HepG2 (cell line): Measurements from ENCODE around the gene TBCE. TPM values are rescaled to one million over a fixed set of nuclear protein-coding genes. Genes with fewer than 3 reads are reported as not detected.

Experiments
- CCDC6 ChIP-seq: sonication (generic); formaldehyde crosslinking; IDR thresholded peaks from 2 replicates; pipeline ENCODE4 v1.8.1; 2022; ENCODE audit warnings: mild to moderate bottlenecking, missing genetic modification reagents, moderate library complexity
- CENPT ChIP-seq: sonication (generic); formaldehyde crosslinking; IDR thresholded peaks from 2 replicates; pipeline ENCODE4 v1.8.0; 2022; ENCODE audit warnings: low read depth, mild to moderate bottlenecking, moderate library complexity, missing genetic modification reagents
- DR1 ChIP-seq: sonication (generic); formaldehyde crosslinking; IDR thresholded peaks from 2 replicates; pipeline ENCODE4 v1.8.0; 2021; ENCODE audit warnings: mild to moderate bottlenecking, missing genetic modification reagents, inconsistent platforms
- FOXJ3 ChIP-seq: sonication (generic); formaldehyde crosslinking; IDR thresholded peaks from 2 replicates; pipeline ENCODE4 v1.4.0; 2020; ENCODE audit warnings: missing genetic modification reagents, mild to moderate bottlenecking, borderline replicate concordance
- HDAC1 ChIP-seq: sonication (generic); formaldehyde crosslinking; IDR thresholded peaks from 2 replicates; pipeline ENCODE4 v1.5.1; 2020; ENCODE audit warnings: mild to moderate bottlenecking, missing genetic modification reagents
- MYC ChIP-seq: sonication (generic); formaldehyde crosslinking; IDR thresholded peaks from 2 replicates; pipeline ENCODE4 v1.9.0; 2021; ENCODE audit warnings: missing genetic modification reagents, borderline replicate concordance
- NR2F6 ChIP-seq, 2 experiments: IDR thresholded peaks; 2 replicates each; pipeline ENCODE4 v1.6.1; 2016; ENCODE audit warnings: antibody characterized with exemption in 1 of 2, mild to moderate bottlenecking in 1 of 2
- PBX2 ChIP-seq: IDR thresholded peaks from 2 replicates; pipeline ENCODE4 v1.6.1; 2016; ENCODE audit warnings: control low read depth
- PCBP2 ChIP-seq: fragments of 200-400 bp; formaldehyde crosslinking; optimal IDR thresholded peaks from 2 replicates; pipeline ENCODE3; 2018; ENCODE audit warnings: low read length, low read depth; ENCODE audit not compliant: poor library complexity, severe bottlenecking
- POLR2AphosphoS5 ChIP-seq: IDR thresholded peaks from 2 replicates; pipeline ENCODE4 v1.6.1; 2012; ENCODE audit warnings: low read depth, low read length
- SIN3A ChIP-seq: IDR thresholded peaks from 2 replicates; pipeline ENCODE4 v1.6.1; 2011; ENCODE audit warnings: low read depth, mild to moderate bottlenecking, control low read depth, low read length, borderline replicate concordance
- SSRP1 ChIP-seq: IDR thresholded peaks from 2 replicates; pipeline ENCODE4 v1.6.1; 2016; ENCODE audit warnings: control low read depth
- TOPORS ChIP-seq: sonication (generic); formaldehyde crosslinking; IDR thresholded peaks from 2 replicates; pipeline ENCODE4 v1.8.0; 2023; ENCODE audit warnings: mild to moderate bottlenecking, missing genetic modification reagents
- ZBTB8A ChIP-seq: sonication (generic); formaldehyde crosslinking; IDR thresholded peaks from 2 replicates; pipeline ENCODE4 v1.4.0; 2020; ENCODE audit warnings: mild to moderate bottlenecking, low read depth, missing genetic modification reagents, borderline replicate concordance
- ZFP90 ChIP-seq: sonication (generic); formaldehyde crosslinking; IDR thresholded peaks from 2 replicates; pipeline ENCODE4 v1.8.0; 2022; ENCODE audit warnings: missing genetic modification reagents, mild to moderate bottlenecking, inconsistent platforms, borderline replicate concordance
- ZNF160 ChIP-seq: sonication (generic); formaldehyde crosslinking; IDR thresholded peaks from 2 replicates; pipeline ENCODE4 v1.8.0; 2022; ENCODE audit warnings: mild to moderate bottlenecking, inconsistent platforms, missing genetic modification reagents
- ZNF235 ChIP-seq: sonication (generic); formaldehyde crosslinking; IDR thresholded peaks from 2 replicates; pipeline ENCODE4 v1.8.1; 2023; ENCODE audit warnings: mild to moderate bottlenecking, missing genetic modification reagents, borderline replicate concordance
- ZNF430 ChIP-seq: sonication (generic); formaldehyde crosslinking; IDR thresholded peaks from 2 replicates; pipeline ENCODE4 v1.9.0; 2021; ENCODE audit warnings: mild to moderate bottlenecking, missing genetic modification reagents
- ZNF737 ChIP-seq: sonication (generic); formaldehyde crosslinking; IDR thresholded peaks from 2 replicates; pipeline ENCODE4 v1.5.0; 2020; ENCODE audit warnings: missing genetic modification reagents, mild to moderate bottlenecking, borderline replicate concordance
- polyA plus RNA-seq, 8 experiments: library from polyadenylated mRNA; depleted of rRNA in 3 of 8; stranded (reverse) in 7 of 8; unstranded in 1 of 8; fragments of >200 nt; fragmentation: Illumina TruSeq in 4 of 8; extraction: Trizol in 4 of 8; gene quantifications; 2 replicates each; pipeline versions ENCODE4 v1.2.1 to v1.2.3, GENCODE V29; 2011 to 2016; ENCODE audit warnings: low read depth in 4 of 8, missing spikeins in 1 of 8, mixed read lengths in 1 of 8; ENCODE audit not compliant: insufficient read depth in 1 of 8
- total RNA-seq, 5 experiments: library from RNA; depleted of rRNA; stranded (reverse); fragments of >200 nt; fragmentation: Illumina TruSeq; extraction: Trizol; gene quantifications; 2 replicates each; pipeline ENCODE4 v1.2.3, GENCODE V29; 2016; ENCODE audit warnings: low read depth in 1 of 5
- TF ChIP-seq, protein P1 (sequence below): sonication (generic); formaldehyde crosslinking; conservative IDR thresholded peaks from 2 replicates; pipeline ENCODE4 v1.8.0; 2022; ENCODE audit warnings: low read depth, missing genetic modification reagents
- TF ChIP-seq, protein P2 (sequence below), 2 experiments: sonication (generic) in 1 of 2; formaldehyde crosslinking in 1 of 2; IDR thresholded peaks; 2 replicates each; pipeline versions ENCODE4 v1.4.0 to v1.6.1; 2016 to 2020; ENCODE audit warnings: borderline replicate concordance in 1 of 2, low read depth in 1 of 2, mild to moderate bottlenecking in 1 of 2, missing genetic modification reagents in 1 of 2

The TBCE gene
- total and polyA plus RNA-seq, 2 of the 13 experiments (the other 11 are each of a cell fraction or from before 2014, with no cell fraction given) = 25.6 to 31.1 TPM

- TF ChIP-seq, protein P1, sequence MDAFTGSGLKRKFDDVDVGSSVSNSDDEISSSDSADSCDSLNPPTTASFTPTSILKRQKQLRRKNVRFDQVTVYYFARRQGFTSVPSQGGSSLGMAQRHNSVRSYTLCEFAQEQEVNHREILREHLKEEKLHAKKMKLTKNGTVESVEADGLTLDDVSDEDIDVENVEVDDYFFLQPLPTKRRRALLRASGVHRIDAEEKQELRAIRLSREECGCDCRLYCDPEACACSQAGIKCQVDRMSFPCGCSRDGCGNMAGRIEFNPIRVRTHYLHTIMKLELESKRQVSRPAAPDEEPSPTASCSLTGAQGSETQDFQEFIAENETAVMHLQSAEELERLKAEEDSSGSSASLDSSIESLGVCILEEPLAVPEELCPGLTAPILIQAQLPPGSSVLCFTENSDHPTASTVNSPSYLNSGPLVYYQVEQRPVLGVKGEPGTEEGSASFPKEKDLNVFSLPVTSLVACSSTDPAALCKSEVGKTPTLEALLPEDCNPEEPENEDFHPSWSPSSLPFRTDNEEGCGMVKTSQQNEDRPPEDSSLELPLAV (CRISPR knock-in tag) = no peak
- TF ChIP-seq POLR2AphosphoS5 (no peak), TOPORS (0 out of 2 replicates have a peak, but pooled peaks have one; percentile 45), SSRP1 (no peak), CCDC6 (CRISPR knock-in tag) (no peak), CENPT (no peak), ZFP90 (no peak), ZBTB8A (CRISPR knock-in tag) (no peak), ZNF160 (CRISPR knock-in tag) (no peak), NR2F6 (IDR thresholded peaks at IDR 0.05) (peak; percentile 78; the same call in 1 of the 2 replicates), NR2F6 (CRISPR knock-in tag; IDR thresholded peaks at IDR 0.05) (peak; percentile 90), ZNF737 (CRISPR knock-in tag) (no peak), ZNF430 (CRISPR knock-in tag) (no peak), FOXJ3 (peak; percentile 53; the same call in 1 of the 2 replicates), DR1 (CRISPR knock-in tag) (no peak), ZNF235 (CRISPR knock-in tag) (no peak), PCBP2 (peak; percentile 93), MYC (CRISPR knock-in tag) (peak; percentile 47; the same call in 1 of the 2 replicates), SIN3A (no peak), PBX2 (no peak), HDAC1 (CRISPR knock-in tag) (no peak; the same call in 1 of the 2 replicates)
- TF ChIP-seq, protein P2, sequence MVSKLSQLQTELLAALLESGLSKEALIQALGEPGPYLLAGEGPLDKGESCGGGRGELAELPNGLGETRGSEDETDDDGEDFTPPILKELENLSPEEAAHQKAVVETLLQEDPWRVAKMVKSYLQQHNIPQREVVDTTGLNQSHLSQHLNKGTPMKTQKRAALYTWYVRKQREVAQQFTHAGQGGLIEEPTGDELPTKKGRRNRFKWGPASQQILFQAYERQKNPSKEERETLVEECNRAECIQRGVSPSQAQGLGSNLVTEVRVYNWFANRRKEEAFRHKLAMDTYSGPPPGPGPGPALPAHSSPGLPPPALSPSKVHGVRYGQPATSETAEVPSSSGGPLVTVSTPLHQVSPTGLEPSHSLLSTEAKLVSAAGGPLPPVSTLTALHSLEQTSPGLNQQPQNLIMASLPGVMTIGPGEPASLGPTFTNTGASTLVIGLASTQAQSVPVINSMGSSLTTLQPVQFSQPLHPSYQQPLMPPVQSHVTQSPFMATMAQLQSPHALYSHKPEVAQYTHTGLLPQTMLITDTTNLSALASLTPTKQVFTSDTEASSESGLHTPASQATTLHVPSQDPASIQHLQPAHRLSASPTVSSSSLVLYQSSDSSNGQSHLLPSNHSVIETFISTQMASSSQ (IDR thresholded peaks at IDR 0.05; ENCODE audit: low read depth) = no peak
- TF ChIP-seq, protein P2 (CRISPR knock-in tag; IDR thresholded peaks at IDR 0.05; ENCODE audit: borderline replicate concordance) = no peak
Measured at GRCh38 chr1:235411489-235412486, 44.6 kb downstream of the TBCE start (continued).
